Occipital lobe (tissue), 2 donors: Measurements from ENCODE around the gene SF3B4. TPM values are rescaled to one million over a fixed set of nuclear protein-coding genes. Genes with fewer than 3 reads are reported as not detected.
"Not testable (repeated sequence)": the region's sequence is repeated elsewhere in the genome, so short reads cannot be mapped to it uniquely, and the experiment has no call there.

Experiments
- DNase-seq: peaks from one replicate; lab custom pipeline; 2025; lab: John Stamatoyannopoulos, UW
- total RNA-seq: library from RNA; depleted of rRNA; stranded (reverse); fragments of >200 nt; gene quantifications from one replicate; pipeline ENCODE4 v1.2.3, GENCODE V29; 2014

The SF3B4 gene, protein sequence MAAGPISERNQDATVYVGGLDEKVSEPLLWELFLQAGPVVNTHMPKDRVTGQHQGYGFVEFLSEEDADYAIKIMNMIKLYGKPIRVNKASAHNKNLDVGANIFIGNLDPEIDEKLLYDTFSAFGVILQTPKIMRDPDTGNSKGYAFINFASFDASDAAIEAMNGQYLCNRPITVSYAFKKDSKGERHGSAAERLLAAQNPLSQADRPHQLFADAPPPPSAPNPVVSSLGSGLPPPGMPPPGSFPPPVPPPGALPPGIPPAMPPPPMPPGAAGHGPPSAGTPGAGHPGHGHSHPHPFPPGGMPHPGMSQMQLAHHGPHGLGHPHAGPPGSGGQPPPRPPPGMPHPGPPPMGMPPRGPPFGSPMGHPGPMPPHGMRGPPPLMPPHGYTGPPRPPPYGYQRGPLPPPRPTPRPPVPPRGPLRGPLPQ
- 8.4 TPM for total RNA-seq

GRCh38 chr1:149927563-149928400 is at the start of gene SF3B4:
Gene SF3B4, minus strand, starts transcription at chr1:149927803. Its CDS starts 44 bp downstream, at chr1:149927759.
- DNase-seq: peak; percentile 94

DNA sequence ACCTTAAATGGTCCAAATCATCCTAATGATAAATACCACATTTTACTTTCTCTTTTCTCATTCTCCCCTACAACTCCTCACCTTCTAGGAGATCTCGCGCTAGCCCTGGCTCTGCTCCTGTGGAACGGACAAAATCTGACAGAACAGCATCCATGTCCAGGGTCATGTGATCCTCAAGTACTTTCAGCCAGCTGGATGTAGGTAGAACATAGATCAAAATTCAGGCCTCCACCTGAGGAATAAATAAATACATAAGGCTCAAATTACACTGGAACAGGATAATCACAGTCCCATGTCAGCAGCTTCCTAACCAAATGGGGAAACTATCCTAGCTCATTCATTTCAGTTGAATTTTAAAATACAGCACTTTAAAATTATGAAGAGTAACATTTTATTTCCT is 49.7 kb upstream of the SF3B4 start:
- no peak for DNase-seq

- DNase-seq: no peak
Observed at GRCh38 chr1:149972547-149972946, 44.9 kb upstream of the SF3B4 start.

DNA sequence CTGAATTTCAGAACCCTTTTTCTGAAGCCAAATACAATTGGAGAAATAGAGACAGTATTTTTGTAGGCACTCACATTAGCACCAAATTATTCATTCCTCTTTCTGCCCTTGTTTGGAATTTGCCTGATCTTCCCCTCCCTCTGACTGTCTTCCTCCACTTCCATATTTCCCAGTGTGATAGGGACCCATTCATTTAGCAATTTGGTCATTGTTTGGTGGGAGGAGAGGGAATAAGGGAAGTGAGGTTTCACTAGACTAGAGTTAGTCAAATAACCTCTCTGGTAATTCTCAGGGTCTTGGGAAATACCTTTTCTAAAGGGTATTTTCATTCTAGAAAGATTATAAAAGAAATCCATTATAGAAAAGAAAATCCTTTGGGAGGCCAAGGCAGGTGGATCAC is 40.0 kb upstream of the SF3B4 start:
- DNase-seq: no peak

- no peak for DNase-seq
Observed at GRCh38 chr1:149967041-149967440, 39.4 kb upstream of the SF3B4 start.

DNA sequence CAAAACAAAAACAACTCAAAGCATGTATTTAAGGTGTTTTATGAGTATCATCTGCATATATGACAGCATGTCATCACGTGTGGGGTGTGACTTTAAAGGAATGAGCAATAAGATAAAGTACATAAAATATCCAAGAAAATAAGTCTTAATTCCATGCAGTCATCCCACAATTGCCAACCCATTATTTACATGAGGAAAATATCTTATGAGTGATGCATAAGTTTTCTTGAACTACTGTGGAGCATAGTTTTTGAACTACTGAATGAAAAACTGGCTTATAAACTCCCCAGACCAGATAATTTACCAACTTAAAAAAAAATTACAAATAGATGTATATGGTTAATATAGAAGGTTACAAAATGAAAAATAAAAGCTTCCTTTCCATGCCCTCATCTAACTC is 38.8 kb upstream of the SF3B4 start:
- DNase-seq: no peak

DNA sequence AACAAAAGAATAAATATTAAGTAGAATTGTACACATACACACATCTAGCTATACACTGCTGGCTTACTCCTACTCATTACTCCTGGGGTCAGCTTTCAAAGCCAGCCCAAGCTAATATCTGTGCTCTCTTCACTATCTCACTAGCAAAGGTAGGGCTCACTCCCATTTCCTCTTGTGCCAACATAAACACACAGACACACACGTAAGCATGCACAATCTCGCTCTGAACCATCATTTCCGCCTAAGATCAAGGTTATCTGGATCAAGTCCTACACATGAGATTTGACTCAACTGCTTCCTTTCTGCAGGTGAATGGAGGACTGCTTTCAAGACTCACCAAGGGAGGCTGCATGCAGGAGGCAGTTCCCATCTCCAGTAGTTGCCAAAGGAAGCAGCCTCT is 37.8 kb upstream of the SF3B4 start:
- DNase-seq: no peak

DNA sequence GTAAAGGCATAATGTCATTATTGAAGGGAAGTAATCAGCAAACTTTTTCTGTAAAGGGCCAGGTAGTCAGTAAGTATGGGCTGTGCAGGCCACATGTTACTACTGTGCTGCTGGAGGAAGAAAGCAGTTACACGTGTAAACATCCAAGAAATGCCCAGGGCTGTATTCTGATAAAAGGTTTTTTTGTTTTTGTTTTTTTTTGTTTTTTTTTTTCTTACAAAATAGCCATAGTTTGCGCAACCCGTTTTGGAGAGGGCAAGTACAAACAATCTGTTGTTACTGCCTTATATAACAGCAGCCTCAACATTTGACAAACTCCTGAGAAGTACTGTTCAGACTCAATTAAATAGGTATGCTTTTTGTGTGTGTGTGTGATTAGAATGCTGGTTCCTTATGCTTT is 35.8 kb upstream of the SF3B4 start:
- no peak for DNase-seq

DNA sequence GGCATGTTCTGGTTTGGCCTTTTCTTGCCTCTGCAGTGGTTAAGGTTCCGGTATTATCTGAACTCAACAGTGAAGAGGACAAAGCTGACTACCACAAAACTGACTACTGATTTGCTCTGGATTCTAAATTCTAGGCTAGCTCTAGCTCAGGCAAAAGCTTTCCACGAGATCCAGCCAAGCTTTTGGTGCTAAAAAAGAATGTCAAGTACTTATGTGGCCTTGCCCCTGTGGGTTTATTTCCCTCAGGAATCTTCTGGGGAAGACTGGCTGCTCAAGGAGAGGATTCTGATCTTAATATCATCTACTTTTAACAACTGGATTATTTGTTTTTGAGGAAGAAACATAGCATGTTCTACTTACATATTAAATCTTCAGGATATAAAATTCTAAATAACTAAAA is 35.1 kb upstream of the SF3B4 start:
- DNase-seq: no peak

DNA sequence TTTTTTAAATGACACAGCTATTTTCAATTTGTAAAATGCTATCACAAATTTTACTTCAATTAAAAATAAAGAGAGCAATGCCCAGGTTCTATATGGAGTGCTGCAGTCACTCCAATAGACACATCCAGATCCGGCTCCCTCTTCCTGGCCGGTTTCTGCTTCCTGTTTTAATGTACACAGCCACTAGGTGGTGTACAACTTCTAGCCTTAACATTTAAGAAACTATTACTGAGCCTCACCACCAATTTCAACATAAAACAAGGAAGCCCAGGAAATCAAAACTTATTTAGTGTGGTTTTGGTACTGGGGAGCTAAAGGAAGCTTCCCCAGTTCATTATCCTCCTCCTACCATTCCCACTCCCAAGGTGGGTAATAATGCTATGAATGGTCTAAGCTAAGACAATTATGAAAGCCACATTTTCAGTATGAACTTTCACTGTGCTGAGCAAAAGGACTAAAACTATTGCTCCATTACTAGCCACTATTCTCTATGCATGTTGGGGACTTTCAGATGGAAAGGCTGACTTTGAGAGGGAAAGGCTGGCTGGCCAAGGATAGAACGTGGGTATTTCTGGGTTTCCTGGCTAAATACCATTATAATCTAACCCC is 34.5 kb upstream of the SF3B4 start:
- no peak for DNase-seq

- DNase-seq: not testable (repeated sequence)
Observed at GRCh38 chr1:149957548-149957947, 29.9 kb upstream of the SF3B4 start.

- no peak for DNase-seq
Observed at GRCh38 chr1:149949911-149950310, 22.3 kb upstream of the SF3B4 start.

- DNase-seq: no peak
Observed at GRCh38 chr1:149945206-149945605, 17.6 kb upstream of the SF3B4 start.

- no peak for DNase-seq
Observed at GRCh38 chr1:149942885-149943284, 15.3 kb upstream of the SF3B4 start.

DNA sequence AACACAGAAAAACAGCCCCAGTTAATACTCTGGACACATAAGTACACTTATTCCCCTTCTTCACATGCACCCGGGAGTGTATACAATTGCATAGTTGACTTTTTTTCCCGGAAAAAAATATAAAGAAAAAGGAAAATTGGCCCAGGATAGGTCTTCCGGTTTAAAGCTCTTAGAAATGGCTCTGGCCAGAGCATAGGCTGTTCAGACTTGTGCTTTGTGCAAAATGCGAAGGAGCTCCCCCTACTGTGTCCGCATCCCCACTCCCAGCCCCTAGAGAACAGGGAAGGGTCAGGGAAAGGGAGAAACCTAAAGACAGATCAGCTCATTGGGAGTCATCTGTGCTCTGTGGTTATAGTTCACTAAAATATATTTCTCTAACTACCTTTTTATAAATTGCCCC is 14.6 kb upstream of the SF3B4 start:
- DNase-seq: no peak

GRCh38 chr1:149940427-149940826 is 12.8 kb upstream of the SF3B4 start:
- no peak for DNase-seq

GRCh38 chr1:149938668-149939003 is 11.0 kb upstream of the SF3B4 start:
- DNase-seq: not testable (repeated sequence)

DNA sequence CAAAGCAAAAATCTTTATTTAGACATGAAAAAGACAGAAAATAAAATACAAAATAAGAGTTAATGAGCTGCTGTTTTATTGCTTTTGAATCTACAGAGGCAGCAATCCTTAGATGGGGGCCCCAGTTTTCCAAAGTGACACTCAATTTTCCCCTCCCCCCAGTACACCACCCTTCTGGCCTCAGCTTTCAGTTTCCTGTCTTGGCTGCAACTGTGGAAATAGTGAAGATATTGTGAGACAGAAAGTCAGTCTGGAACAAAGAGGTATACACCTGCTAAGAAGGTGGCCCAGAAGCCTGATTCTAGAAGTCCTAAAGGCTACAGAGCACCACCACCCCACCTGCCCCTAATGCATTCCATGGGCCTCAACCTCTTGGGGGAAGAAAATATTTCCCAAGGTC is 10.2 kb upstream of the SF3B4 start:
- no peak for DNase-seq

- peak; percentile 26 for DNase-seq
Observed at GRCh38 chr1:149936992-149937705, 9.5 kb upstream of the SF3B4 start.

DNA sequence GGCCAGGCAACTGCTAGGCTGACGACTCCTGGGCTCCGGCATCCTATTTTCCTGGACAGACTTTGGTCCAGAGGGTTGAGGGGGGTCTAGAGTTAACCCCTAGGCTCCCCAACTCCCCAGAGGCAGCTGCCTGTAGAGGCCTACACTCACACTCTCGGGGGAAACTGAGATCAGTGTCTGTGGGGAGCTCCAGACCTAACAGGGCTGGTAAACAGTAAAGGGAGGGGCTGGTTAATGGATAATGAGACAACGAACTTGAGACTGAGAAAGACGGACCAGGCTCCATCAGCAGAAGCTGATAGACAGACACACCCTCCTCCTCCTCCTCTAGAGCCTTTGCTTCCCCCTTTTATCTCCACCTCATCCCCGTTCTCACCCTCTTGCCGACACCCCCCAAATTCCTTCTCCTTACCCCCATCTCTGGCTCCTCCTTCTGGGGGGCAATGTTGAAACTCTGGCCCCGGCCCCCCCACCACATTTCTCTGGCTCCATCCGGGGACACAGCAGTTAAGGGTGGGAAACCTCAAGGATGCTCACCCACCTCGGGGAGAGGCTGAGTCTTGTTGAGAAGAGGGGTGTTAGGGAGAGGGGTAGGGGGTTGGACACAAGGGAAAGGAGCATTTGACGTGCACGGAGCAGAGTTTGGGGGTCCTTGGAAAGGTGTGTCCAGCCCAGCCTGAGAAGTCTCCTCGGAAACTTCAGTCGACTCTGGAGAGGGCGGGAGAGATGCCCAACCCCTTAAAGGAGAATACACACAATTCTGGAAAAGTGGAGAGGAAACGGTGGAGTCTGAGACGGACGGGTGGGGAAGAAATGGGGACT is 8.8 kb upstream of the SF3B4 start, which contains the start of gene MTMR11:
MTMR11 (minus strand) TSS at position 710 of the 822 bp plus-strand sequence; CDS start at position 478, 232 bp downstream.
- DNase-seq: peak; percentile 16

DNA sequence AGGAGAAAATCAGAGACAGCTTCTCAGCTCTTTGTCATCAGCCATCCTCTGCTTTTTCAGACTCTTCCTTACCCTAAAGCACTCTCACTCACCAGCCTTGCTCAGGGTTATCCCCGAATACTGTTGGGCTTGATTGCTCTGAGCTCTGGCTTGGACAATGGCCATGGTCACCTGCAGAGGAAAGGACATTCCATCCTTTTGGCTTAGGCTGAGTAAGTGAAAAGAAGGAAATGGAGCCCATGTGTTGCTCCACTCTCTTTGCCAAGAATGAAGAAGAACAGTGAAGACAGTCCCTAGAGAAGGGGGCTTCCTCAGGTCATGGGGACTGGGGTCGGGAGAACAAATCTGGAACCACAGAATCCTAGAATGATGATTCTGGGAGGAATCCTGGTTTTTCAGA is 6.8 kb upstream of the SF3B4 start:
- no peak for DNase-seq
